Measurements from ENCODE around the gene CNTN2. TPM values are rescaled to one million over a fixed set of nuclear protein-coding genes. Genes with fewer than 3 reads are reported as not detected.

The CNTN2 gene
- total and polyA plus RNA-seq, 2 experiments from 2014 or later, result 1.3 to 2.2 TPM

- TF ChIP-seq, protein P1, sequence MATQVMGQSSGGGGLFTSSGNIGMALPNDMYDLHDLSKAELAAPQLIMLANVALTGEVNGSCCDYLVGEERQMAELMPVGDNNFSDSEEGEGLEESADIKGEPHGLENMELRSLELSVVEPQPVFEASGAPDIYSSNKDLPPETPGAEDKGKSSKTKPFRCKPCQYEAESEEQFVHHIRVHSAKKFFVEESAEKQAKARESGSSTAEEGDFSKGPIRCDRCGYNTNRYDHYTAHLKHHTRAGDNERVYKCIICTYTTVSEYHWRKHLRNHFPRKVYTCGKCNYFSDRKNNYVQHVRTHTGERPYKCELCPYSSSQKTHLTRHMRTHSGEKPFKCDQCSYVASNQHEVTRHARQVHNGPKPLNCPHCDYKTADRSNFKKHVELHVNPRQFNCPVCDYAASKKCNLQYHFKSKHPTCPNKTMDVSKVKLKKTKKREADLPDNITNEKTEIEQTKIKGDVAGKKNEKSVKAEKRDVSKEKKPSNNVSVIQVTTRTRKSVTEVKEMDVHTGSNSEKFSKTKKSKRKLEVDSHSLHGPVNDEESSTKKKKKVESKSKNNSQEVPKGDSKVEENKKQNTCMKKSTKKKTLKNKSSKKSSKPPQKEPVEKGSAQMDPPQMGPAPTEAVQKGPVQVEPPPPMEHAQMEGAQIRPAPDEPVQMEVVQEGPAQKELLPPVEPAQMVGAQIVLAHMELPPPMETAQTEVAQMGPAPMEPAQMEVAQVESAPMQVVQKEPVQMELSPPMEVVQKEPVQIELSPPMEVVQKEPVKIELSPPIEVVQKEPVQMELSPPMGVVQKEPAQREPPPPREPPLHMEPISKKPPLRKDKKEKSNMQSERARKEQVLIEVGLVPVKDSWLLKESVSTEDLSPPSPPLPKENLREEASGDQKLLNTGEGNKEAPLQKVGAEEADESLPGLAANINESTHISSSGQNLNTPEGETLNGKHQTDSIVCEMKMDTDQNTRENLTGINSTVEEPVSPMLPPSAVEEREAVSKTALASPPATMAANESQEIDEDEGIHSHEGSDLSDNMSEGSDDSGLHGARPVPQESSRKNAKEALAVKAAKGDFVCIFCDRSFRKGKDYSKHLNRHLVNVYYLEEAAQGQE (IDR thresholded peaks at IDR 0.05; ENCODE audit: unreplicated experiment), result no peak
Measured at GRCh38 chr1:205075642-205076155, 32.7 kb downstream of the CNTN2 start (continued).

DNA sequence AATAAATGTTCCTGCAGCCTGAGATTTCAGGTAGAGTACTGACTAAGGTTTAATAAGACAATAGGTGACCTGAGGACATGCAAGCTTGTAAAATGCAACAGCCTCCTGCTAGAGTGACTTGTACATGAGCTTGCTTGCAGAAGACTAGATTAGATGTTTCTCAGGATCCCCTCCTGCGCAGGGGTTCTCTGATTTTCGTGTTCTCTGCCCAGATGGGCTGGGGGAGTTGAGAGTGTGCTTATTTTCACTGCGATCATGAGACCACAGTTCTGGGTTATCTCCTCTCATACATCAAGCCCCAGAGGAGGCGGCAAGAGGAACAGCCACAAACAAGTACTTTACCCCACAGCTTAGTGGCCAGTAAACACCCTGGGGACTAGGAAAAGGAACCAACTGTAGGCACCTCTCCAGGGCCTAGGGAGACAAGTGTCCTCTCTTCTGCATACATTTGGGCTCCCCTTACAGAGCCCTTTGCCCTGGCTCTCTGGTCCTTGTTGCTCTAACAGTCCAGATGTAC is 33.3 kb downstream of the CNTN2 start:
- no peak overlapping the region for H3K4me2 ChIP-seq
- no peak overlapping the region for H3K27ac ChIP-seq (ENCODE audit: low read depth)
- no peaks in the 10 kb centered on the region for H3K79me2 ChIP-seq (replicated peaks; ENCODE audit: insufficient read depth)
- no peak overlapping the region for H3K27ac Mint-ChIP-seq
- TF ChIP-seq EZH2phosphoT487 (IDR thresholded peaks at IDR 0.05; ENCODE audit: unreplicated experiment), result no peak
- TF ChIP-seq CTCF (conservative IDR thresholded peaks at IDR 0.05; ENCODE audit: low read depth in 2 of 2), result no peak
- TF ChIP-seq, protein P2, sequence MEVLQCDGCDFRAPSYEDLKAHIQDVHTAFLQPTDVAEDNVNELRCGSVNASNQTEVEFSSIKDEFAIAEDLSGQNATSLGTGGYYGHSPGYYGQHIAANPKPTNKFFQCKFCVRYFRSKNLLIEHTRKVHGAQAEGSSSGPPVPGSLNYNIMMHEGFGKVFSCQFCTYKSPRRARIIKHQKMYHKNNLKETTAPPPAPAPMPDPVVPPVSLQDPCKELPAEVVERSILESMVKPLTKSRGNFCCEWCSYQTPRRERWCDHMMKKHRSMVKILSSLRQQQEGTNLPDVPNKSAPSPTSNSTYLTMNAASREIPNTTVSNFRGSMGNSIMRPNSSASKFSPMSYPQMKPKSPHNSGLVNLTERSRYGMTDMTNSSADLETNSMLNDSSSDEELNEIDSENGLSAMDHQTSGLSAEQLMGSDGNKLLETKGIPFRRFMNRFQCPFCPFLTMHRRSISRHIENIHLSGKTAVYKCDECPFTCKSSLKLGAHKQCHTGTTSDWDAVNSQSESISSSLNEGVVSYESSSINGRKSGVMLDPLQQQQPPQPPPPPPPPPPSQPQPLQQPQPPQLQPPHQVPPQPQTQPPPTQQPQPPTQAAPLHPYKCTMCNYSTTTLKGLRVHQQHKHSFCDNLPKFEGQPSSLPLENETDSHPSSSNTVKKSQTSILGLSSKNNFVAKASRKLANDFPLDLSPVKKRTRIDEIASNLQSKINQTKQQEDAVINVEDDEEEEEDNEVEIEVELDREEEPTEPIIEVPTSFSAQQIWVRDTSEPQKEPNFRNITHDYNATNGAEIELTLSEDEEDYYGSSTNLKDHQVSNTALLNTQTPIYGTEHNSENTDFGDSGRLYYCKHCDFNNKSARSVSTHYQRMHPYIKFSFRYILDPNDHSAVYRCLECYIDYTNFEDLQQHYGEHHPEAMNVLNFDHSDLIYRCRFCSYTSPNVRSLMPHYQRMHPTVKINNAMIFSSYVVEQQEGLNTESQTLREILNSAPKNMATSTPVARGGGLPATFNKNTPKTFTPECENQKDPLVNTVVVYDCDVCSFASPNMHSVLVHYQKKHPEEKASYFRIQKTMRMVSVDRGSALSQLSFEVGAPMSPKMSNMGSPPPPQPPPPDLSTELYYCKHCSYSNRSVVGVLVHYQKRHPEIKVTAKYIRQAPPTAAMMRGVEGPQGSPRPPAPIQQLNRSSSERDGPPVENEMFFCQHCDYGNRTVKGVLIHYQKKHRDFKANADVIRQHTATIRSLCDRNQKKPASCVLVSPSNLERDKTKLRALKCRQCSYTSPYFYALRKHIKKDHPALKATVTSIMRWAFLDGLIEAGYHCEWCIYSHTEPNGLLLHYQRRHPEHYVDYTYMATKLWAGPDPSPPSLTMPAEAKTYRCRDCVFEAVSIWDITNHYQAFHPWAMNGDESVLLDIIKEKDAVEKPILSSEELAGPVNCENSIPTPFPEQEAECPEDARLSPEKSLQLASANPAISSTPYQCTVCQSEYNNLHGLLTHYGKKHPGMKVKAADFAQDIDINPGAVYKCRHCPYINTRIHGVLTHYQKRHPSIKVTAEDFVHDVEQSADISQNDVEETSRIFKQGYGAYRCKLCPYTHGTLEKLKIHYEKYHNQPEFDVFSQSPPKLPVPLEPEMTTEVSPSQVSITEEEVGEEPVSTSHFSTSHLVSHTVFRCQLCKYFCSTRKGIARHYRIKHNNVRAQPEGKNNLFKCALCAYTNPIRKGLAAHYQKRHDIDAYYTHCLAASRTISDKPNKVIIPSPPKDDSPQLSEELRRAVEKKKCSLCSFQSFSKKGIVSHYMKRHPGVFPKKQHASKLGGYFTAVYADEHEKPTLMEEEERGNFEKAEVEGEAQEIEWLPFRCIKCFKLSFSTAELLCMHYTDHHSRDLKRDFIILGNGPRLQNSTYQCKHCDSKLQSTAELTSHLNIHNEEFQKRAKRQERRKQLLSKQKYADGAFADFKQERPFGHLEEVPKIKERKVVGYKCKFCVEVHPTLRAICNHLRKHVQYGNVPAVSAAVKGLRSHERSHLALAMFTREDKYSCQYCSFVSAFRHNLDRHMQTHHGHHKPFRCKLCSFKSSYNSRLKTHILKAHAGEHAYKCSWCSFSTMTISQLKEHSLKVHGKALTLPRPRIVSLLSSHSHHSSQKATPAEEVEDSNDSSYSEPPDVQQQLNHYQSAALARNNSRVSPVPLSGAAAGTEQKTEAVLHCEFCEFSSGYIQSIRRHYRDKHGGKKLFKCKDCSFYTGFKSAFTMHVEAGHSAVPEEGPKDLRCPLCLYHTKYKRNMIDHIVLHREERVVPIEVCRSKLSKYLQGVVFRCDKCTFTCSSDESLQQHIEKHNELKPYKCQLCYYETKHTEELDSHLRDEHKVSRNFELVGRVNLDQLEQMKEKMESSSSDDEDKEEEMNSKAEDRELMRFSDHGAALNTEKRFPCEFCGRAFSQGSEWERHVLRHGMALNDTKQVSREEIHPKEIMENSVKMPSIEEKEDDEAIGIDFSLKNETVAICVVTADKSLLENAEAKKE (CRISPR knock-in tag; IDR thresholded peaks at IDR 0.05), result no peak
- no peak for TF ChIP-seq JUNB (IDR thresholded peaks at IDR 0.05; ENCODE audit: unreplicated experiment)
- no peaks in the 10 kb centered on the region; the same call in 2 of the 3 replicates for H3K9me3 Mint-ChIP-seq
- H3K27me3 ChIP-seq (ENCODE audit: insufficient read depth), result no peaks in the 10 kb centered on the region
- H3K4me1 ChIP-seq (ENCODE audit: insufficient read depth), result no peaks in the 10 kb centered on the region
- no peak overlapping the region for H3K4me3 Mint-ChIP-seq
- DNase-seq (ENCODE audit: low spot score) (no peak), ATAC-seq (no peak)
- no peak overlapping the region for H2AFZ ChIP-seq
- no peaks in the 10 kb centered on the region for H3K4me1 Mint-ChIP-seq
- no peaks in the 10 kb centered on the region for H3K9me2 ChIP-seq (ENCODE audit: insufficient read depth)
- H3K27me3 Mint-ChIP-seq (ENCODE audit: insufficient read depth, low read depth, poor library complexity), result peaks cover 5% of the 10 kb centered on the region
- H3K36me3 Mint-ChIP-seq (ENCODE audit: low read depth), result no peaks in the 10 kb centered on the region
- H3K36me3 ChIP-seq (ENCODE audit: insufficient read depth), result no peaks in the 10 kb centered on the region
- no peak overlapping the region for H3K4me3 ChIP-seq
- no peaks in the 10 kb centered on the region for H3F3A ChIP-seq (replicated peaks; ENCODE audit: low read depth)
- H4K20me1 ChIP-seq (replicated peaks; ENCODE audit: insufficient read depth), result no peaks in the 10 kb centered on the region

All from GM23338 (cell line).